Measurements from ENCODE around the gene JHY.

Gene JHY

DNA sequence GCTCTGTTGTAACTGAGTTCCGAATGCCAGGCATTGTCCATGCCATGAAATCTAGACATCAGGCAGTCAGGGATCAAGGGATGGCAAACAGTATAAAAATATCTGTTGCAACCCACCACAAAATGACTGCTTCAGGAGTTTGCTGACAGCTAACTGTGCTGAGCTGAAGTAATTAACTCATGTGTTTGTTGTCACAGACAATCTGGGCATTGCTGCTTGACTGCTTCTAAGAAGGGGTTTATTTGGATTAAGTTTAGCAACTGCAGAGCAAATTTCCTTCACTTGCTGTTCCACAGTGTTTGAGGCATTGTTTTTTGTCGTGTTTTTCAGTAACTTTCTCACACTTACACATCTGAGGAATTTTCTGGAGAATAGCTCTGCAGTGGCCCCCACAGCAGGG, 68.7 kb downstream of the JHY start:
- DNase-seq (ENCODE audit: low read depth in 2 of 2): no peak

DNA sequence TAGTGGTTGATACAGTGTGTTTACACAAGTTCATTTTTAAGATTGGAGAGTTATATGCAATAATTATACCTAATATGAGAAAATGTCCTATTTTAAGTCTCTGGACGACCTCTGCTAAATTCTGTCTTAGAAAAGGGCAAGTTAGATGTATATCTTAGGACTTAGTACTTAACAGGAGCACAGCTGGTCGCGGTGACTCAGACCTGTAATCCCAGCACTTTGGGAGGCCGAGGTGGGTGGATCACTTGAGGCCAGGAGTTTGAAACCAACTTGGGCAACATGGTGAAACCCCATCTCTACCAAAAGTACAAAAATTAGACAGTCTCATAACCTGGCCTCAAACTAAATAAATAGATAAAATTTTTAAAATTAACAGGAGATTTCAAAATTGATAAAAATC, 71.9 kb downstream of the JHY start:
- no peak for DNase-seq (ENCODE audit: low read depth in 2 of 2)

GRCh38 chr11:122963961-122964360, 81.4 kb downstream of the JHY start:
- DNase-seq (ENCODE audit: low read depth in 2 of 2): no peak

DNA sequence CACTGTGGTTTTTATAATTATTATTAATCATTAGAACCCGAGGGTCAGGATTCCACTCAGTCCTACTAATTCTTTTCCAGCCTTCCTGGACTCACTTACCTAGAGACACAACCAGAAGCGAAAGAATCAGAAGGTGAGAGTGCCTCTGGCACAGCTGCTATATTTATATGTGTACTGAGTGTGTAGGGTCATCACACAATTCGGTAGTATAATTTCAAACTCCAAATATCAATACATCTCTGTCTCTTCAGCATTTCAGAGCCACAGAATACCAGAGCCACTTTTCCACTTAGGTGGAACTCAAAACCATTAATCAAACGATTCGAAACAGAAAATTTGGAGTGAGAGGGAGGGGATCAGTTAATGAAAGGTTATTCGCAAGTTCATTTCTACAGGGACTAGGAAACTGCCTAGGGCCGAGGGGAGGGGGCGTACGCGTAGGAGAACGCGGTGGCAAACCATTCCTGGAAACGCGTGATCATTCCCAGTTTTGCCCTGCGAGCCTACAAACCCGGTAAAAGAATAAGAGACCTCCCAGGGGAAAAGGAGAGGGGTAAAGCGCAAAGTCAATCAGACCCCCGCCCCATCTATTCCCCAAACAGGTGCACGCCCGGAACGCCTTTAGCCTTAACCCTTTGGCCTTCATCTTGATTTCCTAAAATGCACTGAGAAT, 93.6 kb downstream of the JHY start:
- no peak for DNase-seq (ENCODE audit: low read depth in 2 of 2)

DNA sequence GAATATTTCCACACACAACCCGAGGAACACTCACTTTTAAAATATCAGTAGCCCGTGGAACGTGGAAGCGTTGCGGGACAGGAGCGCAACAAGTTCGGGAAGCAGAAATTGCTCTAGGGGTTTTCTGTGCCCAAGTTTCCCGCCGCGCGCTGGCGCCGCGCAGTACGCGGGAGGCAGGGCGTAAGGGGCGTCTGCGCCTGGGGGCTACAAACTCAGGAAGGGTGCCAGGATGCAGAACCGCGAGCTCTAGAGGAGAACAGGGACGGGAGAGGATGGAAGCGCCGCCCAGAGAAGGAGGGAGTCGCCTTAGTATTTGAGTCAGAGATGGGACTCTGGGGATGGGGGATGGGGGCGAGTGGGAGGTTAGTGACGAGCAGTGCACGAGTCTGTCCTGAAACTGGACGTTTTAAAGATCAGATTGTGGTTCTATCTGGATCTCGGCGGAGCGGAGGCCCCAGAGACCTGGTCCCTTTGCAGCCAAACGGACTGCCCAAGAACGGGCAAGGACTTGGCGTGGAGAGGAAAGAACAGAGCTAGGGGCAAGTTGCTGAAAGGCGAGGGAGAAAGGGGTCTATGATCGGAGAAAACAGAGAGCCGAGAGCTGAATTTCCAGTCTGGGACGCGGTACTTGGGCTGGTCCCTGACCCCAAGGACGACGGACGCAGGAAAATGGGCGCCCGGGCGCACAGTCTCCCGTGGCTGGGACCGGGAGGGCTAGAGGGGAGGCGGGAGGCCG, 94.3 kb downstream of the JHY start:
- no peak for DNase-seq (ENCODE audit: low read depth in 2 of 2)

DNA sequence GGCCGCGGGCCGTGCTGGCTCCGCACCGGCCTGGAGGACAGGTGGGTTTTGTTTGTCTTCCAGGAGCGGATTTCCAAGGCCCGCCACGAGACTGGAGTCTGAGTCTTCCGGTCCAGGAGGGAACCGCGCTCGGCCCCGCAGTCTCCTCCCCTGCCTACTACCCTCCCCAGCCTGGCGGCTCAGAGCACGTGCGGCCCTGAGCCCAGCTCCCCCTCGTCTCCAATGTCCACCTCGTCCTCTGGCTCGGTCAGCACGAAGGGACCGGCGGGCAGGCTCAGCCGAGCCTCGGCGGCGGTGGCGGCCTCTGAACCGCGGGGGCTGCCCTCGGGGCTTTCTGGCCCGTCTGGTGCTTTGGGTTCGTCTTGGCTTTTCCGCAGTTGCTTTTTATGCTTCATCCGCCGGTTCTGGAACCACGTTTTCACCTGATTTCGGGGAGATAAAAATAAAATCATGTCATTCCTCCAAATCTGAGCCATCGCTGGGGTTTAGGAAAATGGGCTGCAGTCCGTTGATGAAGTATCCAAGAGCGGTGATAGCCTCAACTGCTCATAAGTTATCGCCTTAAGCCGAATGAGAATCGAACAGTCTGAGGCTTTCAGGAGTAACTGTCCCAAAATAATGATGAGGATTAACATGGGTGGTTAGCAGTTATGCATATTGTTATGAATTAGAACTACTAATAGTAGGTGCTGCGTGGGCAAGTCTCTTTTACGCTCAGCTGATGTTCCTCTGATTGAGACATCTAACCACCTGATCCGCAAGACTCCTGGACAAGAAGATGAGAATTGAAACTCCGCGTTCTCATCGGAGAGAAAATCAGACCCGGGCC, 95.1 kb downstream of the JHY start:
- DNase-seq (ENCODE audit: low read depth in 2 of 2): no peak

DNA sequence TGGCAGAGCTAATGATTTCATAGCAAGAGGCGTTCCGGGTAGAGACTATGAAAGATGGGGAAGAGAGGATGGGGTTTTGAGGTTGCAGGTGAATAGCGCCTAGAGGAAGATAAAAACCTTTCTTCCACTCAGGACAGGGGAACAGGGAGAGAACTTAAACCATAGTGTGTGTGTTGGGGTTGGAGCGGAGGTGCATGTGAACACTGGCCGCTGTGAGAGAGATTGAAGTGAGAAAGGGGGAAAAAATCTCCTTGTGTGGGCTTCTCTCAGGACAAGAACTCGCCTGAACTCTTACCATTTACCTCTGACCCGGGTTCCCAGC, 95.7 kb downstream of the JHY start:
- DNase-seq (ENCODE audit: low read depth in 2 of 2): no peak

DNA sequence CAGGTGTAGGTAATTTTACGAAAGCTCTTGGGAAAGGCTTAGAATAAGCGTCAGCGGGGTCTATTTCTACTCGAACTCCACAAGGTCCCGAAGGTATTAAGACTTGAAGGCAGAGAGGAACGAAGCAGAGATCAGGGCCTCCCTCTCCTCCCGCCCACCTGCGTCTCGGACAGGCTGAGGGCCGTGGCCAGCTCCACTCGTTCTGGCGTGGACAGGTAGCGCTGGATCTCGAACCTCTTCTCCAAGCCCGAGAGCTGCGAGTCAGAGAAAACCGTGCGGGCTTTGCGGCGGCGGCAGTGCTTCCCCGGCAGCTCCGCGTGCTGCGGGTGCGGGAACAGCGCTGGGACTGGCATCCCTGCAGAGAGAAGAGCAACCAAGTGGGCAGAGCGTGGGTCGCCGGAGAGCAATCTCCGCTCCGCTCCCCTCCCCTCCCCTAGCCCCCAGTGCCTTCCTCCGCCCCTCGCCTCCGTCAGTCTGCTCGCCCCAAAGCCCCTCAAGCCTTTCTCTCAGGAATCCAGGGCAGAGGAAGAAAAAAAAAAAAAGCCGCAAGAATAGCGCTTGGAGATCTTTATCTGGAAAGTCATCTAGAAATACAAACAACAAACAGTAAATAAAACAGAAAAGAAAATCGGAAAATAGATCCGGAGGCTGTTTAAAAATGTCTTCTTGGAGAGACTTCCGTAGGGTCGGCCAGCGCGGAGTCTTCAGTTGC, 96.7 kb downstream of the JHY start:
- DNase-seq (ENCODE audit: low read depth in 2 of 2): no peak

DNA sequence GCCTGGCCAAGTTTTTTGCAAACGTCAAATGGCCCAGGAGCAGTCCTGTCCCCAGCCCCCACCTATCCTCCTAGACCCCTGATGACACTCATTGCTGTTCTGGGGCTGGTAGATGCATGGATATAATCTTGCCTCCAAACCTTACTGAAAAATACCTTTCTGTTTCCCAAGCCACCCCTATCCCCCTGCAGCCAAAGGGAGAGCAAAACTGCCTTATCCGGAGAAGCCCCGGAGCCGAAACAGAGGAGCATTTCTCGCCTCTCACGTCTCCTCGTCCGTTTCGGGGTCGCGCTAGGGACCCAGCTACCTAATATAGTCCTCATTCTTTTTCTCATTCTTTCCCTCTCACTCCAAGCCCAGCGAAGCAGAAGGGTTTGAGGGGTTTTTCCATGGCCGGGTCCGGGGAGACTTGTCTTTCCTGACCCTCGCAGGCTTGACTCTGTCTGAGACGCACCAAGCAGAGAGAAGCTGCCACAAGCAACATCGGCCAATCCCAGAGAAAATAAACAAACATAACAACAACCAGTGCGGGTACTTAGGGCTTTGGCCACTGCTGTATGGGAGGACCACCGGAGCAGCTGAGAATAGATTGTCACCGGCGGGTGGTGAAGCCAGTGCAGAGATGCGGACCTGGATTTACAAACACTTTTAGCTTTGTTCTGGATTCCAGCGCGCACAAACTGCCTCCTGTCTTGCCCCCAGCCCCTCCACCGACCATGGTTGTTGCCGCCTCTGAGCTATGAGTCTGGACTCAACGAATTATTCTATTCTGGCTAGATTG, 97.4 kb downstream of the JHY start:
- no peak for DNase-seq (ENCODE audit: low read depth in 2 of 2)

- DNase-seq (ENCODE audit: low read depth in 2 of 2): peak; percentile 52 to 61
Measured at GRCh38 chr11:122981388-122982264, 99.1 kb downstream of the JHY start, which contains the start of gene BSX. Gene BSX, minus strand, starts transcription at chr11:122981834. Its CDS starts 163 bp downstream, at chr11:122981671.

DNA sequence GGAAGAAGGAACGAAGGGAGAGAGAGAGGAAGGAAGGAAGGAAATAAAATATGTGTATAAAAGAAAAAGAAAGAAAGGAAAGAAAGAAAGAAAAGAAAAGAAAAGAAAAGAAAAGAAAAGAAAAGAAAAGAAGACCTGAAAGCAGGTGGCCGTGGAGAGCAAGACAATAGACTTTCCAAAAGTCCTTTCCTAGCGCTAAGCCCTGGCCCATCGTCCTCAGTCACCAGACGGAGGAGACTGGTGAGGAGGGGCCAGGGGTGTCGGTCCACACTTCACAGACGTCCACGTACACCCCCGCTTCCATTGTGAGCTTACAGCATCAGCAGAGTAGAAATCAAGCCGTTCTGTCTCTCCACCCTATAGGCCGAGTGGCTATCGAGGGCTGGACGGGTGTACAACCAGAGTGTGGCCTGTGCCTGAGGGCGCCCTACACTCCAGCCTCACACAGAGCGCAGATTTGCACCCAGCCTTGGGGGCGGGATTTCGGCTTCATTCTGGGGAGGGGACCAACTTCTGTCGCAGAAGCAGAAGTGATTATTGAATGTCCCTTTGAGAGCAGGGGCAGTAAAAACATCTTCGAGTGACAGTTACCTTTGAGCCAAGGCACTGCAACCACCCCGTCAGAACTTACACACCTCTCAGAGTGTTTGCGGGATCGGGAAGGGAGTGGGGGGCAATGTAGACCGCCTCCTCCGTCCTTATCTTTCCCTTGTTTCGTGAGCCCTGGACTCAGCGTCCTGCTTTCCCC, 101.1 kb downstream of the JHY start:
- DNase-seq (ENCODE audit: low read depth in 2 of 2): no peak

DNA sequence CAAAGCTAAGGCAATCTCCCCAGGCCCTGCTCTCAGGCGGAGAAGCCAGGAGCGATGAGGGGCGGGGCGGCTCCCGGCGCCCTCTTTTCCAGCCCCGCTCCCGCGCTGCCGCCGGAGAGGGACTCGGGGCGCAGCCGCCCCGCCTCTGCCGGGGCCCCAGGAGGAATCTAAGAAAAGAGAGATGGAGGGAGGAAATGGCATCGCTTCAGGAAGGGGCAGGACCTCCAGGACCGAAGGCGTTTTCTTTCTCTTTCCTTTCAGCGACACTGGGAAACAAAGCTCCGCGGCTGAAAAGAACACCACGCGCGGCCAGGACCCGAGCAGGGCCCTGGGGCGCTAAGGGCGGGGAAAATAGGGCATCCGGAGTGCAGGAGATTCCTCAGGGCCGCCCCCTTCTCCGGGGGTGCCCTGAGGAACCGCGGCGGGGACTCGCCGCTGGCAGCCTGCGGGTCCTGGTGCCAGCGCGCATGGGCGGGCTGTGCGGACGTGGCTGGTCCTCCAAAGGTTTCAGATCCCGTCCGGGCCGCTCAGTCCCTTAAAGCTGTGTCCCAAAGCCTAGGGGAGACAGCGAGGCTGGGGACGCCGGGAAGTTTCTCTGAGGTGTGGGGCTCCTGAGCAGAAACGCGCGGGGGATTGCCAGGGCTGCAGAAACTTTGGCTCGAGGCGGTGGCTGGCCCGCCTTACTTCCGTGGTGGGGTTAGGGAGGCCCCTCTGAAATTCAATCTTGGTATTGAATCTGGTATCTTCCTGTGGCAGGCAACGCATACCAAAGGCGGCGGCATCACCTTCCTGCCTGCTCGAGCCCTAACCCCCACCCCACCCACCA, 101.8 kb downstream of the JHY start:
- no peak for DNase-seq (ENCODE audit: low read depth in 2 of 2)

GRCh38 chr11:122995526-122995925, 113.0 kb downstream of the JHY start:
- no peak for DNase-seq (ENCODE audit: low read depth in 2 of 2)

DNA sequence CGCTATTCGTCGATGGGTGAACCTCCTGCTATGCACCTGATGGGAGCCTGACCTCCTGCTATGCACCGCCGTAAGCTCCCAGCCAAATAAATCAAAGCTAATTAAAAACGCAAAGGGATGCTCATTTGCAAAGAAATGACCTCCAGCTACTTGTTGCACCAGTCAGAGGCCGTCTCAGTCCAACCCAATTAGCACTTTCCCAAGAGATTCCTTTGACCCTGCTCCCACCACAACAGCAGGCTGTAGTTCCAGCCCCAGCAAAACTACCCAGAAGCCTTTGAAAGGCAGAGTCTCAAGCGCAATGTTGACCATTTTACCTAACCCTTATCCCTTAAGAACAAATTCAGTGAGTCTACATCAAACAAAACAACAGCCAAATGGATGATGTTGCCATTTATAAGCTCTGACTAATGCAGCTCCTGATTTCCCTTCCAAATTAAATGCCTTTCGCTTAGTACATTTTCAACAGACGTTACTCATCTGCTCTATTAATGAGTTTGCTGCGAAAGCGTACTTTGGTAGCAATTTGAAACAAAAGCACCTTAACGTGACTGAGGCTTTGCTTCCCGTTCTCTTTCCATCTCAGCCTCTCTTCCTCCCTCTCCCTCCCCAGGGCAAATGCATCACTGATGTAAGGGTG, 116.3 kb downstream of the JHY start:
- DNase-seq (ENCODE audit: low read depth in 2 of 2): no peak

GRCh38 chr11:123000721-123001120, 118.2 kb downstream of the JHY start:
- DNase-seq (ENCODE audit: low read depth in 2 of 2): no peak

DNA sequence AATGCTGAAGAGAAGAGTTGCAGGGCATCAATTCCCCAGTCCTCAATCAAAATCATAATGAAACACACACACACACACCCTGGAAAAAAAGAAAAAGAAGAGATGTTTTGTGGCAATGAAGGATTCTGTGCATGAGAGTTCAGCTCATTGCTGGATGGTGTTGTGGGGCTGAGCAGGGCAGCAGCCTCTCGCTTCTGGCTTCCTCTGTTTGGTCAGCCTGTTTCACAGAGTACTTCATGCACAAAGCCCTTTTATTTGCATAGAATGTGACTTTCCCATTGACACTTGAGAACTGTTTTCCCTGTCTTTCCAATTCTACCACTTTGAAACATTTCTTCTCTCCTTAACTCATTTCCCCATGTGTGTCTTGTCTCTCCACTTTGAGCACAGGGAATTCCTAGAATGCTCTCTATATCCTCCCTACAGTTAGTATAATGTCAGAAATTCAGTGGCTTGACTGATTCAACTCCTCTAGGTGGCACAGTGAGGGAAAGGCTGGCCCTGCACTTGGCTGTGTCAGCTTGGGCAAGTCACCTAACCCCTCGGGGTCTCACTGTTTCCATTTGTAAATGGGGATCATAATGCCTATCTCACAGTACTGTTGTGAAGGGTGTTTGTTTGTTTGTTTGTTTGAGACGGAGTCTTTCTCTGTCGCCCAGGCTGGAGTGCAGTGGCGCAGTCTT, 124.4 kb downstream of the JHY start:
- DNase-seq (ENCODE audit: low read depth in 2 of 2): no peak

Measured in stimulated activated CD4-positive, alpha-beta T cell treated with anti-CD3 and anti-CD28 coated beads, Interleukin-4, amount 100 ng/mL, for 48 hours (primary cell).